ENCODE data around the gene SGCA. TPM values are rescaled to one million over a fixed set of nuclear protein-coding genes. Genes with fewer than 3 reads are reported as not detected.

The SGCA gene
- total RNA-seq, 2 donors from 2014 or later: 1.3 TPM; not detected in 1

GRCh38 chr17:50151937-50152547, 13.8 kb upstream of the SGCA start:
- Histone ChIP-seq H3K27me3 (no peaks in the 10 kb centered on the region), H3K4me3 (no peak overlapping the region), H3K9me3 (no peaks in the 10 kb centered on the region), H3K36me3 (replicated peaks in 1 of 2; ENCODE audit: insufficient read depth in 1 of 2, low read depth in 2 of 2) (no peaks in the 10 kb centered on the region), H3K27ac (peak overlapping the region; percentile 55 to 86 (median 82)), H3K4me1 (peaks cover 57% of the 10 kb centered on the region)
- 4 to 5% methylated on average over 11 to 12 of the region's 12 CpGs for WGBS, 2 donors
- ATAC-seq (peak; percentile 69), DNase-seq (peak; percentile 81 to 92 (median 88))
- intact Hi-C loops (cut with DNase I): no loop called here
- TF ChIP-seq POLR2A (IDR thresholded peaks at IDR 0.05) (peak in 2 of 3 donors; percentile 33 to 43), CTCF (IDR thresholded peaks at IDR 0.05) (peak in 3 of 7 experiments; percentile 22 to 38 (median 28))

GRCh38 chr17:50152736-50153135, 13.1 kb upstream of the SGCA start:
- Histone ChIP-seq H3K27ac (peak overlapping the region in 3 of 4 donors; percentile 79 to 86 (median 85)), H3K4me1 (peaks cover 50% of the 10 kb centered on the region), H3K4me3 (no peak overlapping the region), H3K36me3 (replicated peaks in 1 of 2; ENCODE audit: insufficient read depth in 1 of 2, low read depth in 2 of 2) (no peaks in the 10 kb centered on the region), H3K9me3 (no peaks in the 10 kb centered on the region), H3K27me3 (no peaks in the 10 kb centered on the region)
- no peak for TF ChIP-seq POLR2A (IDR thresholded peaks at IDR 0.05)
- TF ChIP-seq CTCF (IDR thresholded peaks at IDR 0.05): no peak
- 70 to 86% methylated on average over 6 to 7 of the region's 7 CpGs for WGBS, 2 donors
- intact Hi-C loops (cut with DNase I): no loop called here
- no peak for DNase-seq
- no peak for ATAC-seq

GRCh38 chr17:50153650-50154575, 11.9 kb upstream of the SGCA start:
- Histone ChIP-seq H3K27me3 (no peaks in the 10 kb centered on the region), H3K4me3 (no peak overlapping the region), H3K4me1 (peaks cover 40% of the 10 kb centered on the region), H3K9me3 (no peaks in the 10 kb centered on the region), H3K36me3 (replicated peaks in 1 of 2; ENCODE audit: insufficient read depth in 1 of 2, low read depth in 2 of 2) (no peaks in the 10 kb centered on the region), H3K27ac (peak overlapping the region in 3 of 4 donors; percentile 2 to 46 (median 36))
- intact Hi-C loops (cut with DNase I): no loop called here
- 25 to 35% methylated on average over 16 of the region's 16 CpGs for WGBS, 2 donors
- DNase-seq (peak in 3 of 4 donors; percentile 48 to 72 (median 62)), ATAC-seq (no peak)
- no peak for TF ChIP-seq CTCF (IDR thresholded peaks at IDR 0.05)
- no peak for TF ChIP-seq POLR2A (IDR thresholded peaks at IDR 0.05)

GRCh38 chr17:50154604-50155003, 11.2 kb upstream of the SGCA start:
- no peaks in the 10 kb centered on the region for H3K9me3 ChIP-seq
- ATAC-seq (no peak), DNase-seq (no peak)
- H3K27ac ChIP-seq: peak overlapping the region in 1 of 4 donors; percentile 2
- no peak overlapping the region for H3K4me3 ChIP-seq
- H3K36me3 ChIP-seq (replicated peaks in 1 of 2; ENCODE audit: insufficient read depth in 1 of 2, low read depth in 2 of 2): no peaks in the 10 kb centered on the region
- intact Hi-C loops (cut with DNase I): no loop called here
- TF ChIP-seq POLR2A (IDR thresholded peaks at IDR 0.05) (no peak), CTCF (IDR thresholded peaks at IDR 0.05) (no peak)
- peaks cover 34% of the 10 kb centered on the region for H3K4me1 ChIP-seq
- no peaks in the 10 kb centered on the region for H3K27me3 ChIP-seq
- WGBS, 2 donors: 42 to 64% methylated on average over 1 of the region's 1 CpG

Measured in body of pancreas (tissue), 4 donors.